Osteoblast (primary cell): ENCODE data around the gene ARMC5. TPM values are rescaled to one million over a fixed set of nuclear protein-coding genes. Genes with fewer than 3 reads are reported as not detected.
"Not testable (repeated sequence)": the region's sequence is repeated elsewhere in the genome, so short reads cannot be mapped to it uniquely, and the experiment has no call there.

ENCODE experiments used
- DNase-seq: peaks from one replicate; pipeline ENCODE4 v3.0.0; 2011; ENCODE audit warnings: low spot score, mixed read lengths; ENCODE audit not compliant: insufficient read length; ENCODE audit errors: missing footprints
- H2AFZ ChIP-seq: 2 replicates; pipeline ENCODE4 v1.6.0; 2011; ENCODE audit warnings: mild to moderate bottlenecking, low read length
- H3K27ac ChIP-seq: 2 replicates; pipeline ENCODE4 v1.5.1; 2011; ENCODE audit warnings: mild to moderate bottlenecking, low read depth, low read length, moderate library complexity
- H3K27me3 ChIP-seq: 2 replicates; pipeline ENCODE4 v1.6.0; 2012; ENCODE audit warnings: mild to moderate bottlenecking, control low read depth, inconsistent platforms, low read length, moderate library complexity; ENCODE audit not compliant: insufficient read depth
- H3K36me3 ChIP-seq: 2 replicates; pipeline ENCODE4 v1.5.1; 2011; ENCODE audit warnings: mild to moderate bottlenecking, low read length, control low read depth, moderate library complexity; ENCODE audit not compliant: insufficient read depth
- H3K4me1 ChIP-seq: 2 replicates; pipeline ENCODE4 v1.5.1; 2011; ENCODE audit warnings: mild to moderate bottlenecking, low read length, control low read depth, moderate library complexity; ENCODE audit not compliant: insufficient read depth
- H3K4me2 ChIP-seq: 2 replicates; pipeline ENCODE4 v1.6.0; 2011; ENCODE audit warnings: mild to moderate bottlenecking, low read length; ENCODE audit not compliant: insufficient read depth
- H3K4me3 ChIP-seq: fragments of 200-600 bp; sonication (generic); 3 replicates; pipeline ENCODE4 v1.5.1; 2012; ENCODE audit warnings: mild to moderate bottlenecking, low read length, inconsistent platforms; ENCODE audit not compliant: insufficient read depth
- H3K79me2 ChIP-seq: 2 replicates; pipeline ENCODE4 v1.6.0; 2012; ENCODE audit warnings: mild to moderate bottlenecking, low read length, control low read depth, inconsistent platforms; ENCODE audit not compliant: insufficient read depth
- H3K9me3 ChIP-seq: 2 replicates; pipeline ENCODE4 v1.5.1; 2011; ENCODE audit warnings: low read depth, low read length, control low read depth
- H4K20me1 ChIP-seq: 2 replicates; pipeline ENCODE4 v1.6.0; 2012; ENCODE audit warnings: mild to moderate bottlenecking, low read length, control low read depth; ENCODE audit not compliant: insufficient read depth
- CTCF ChIP-seq: IDR thresholded peaks from 2 replicates; pipeline ENCODE4 v1.5.1; 2011; ENCODE audit warnings: mild to moderate bottlenecking, low read depth, low read length, moderate library complexity; ENCODE audit errors: extremely low read depth
- total RNA-seq: library from RNA; depleted of rRNA; stranded (reverse); fragments of >200 nt; gene quantifications from 2 replicates; pipeline ENCODE4 v1.2.3, GENCODE V29; 2012

ARMC5 gene
- total RNA-seq, 1 donor = 12.7 TPM

- H4K20me1 ChIP-seq = no peaks in the 10 kb centered on the region
- no peaks in the 10 kb centered on the region for H3K79me2 ChIP-seq
- no peak overlapping the region for H2AFZ ChIP-seq
- H3K4me3 ChIP-seq = peak overlapping the region; percentile 87
- no peaks in the 10 kb centered on the region for H3K4me1 ChIP-seq
- H3K27me3 ChIP-seq = no peaks in the 10 kb centered on the region
- no peak for TF ChIP-seq CTCF
- no peaks in the 10 kb centered on the region for H3K36me3 ChIP-seq
- peak overlapping the region; percentile 95 for H3K4me2 ChIP-seq
- no peaks in the 10 kb centered on the region for H3K9me3 ChIP-seq
- no peak overlapping the region for H3K27ac ChIP-seq
- no peak for DNase-seq
These were observed 17.3 kb upstream of the ARMC5 start for GRCh38 chr16:31441956-31442355.

- not testable (repeated sequence) for H3K4me2 ChIP-seq, H2AFZ ChIP-seq, DNase-seq
These were observed 13.4 kb upstream of the ARMC5 start for GRCh38 chr16:31445931-31446330.

GRCh38 chr16:31451201-31451600 is 8.1 kb upstream of the ARMC5 start:
- Histone ChIP-seq H4K20me1 (peaks cover 9% of the 10 kb centered on the region), H2AFZ (peak overlapping the region; percentile 68), H3K4me3 (no peak overlapping the region), H3K9me3 (no peaks in the 10 kb centered on the region), H3K27me3 (no peaks in the 10 kb centered on the region), H3K79me2 (peaks cover 13% of the 10 kb centered on the region), H3K4me2 (no peak overlapping the region), H3K27ac (peak overlapping the region; percentile 48), H3K4me1 (peaks cover 40% of the 10 kb centered on the region), H3K36me3 (peaks cover 3% of the 10 kb centered on the region)
- TF ChIP-seq CTCF = no peak
- DNase-seq = no peak

More at GRCh38 chr16:31445931-31446330, 13.4 kb upstream of the ARMC5 start:
- not testable (repeated sequence) for H4K20me1 ChIP-seq, H3K4me3 ChIP-seq, H3K27ac ChIP-seq, H3K27me3 ChIP-seq, H3K4me1 ChIP-seq, H3K9me3 ChIP-seq, H3K36me3 ChIP-seq, H3K79me2 ChIP-seq

- H3K27me3 ChIP-seq = no peaks in the 10 kb centered on the region
- H3K9me3 ChIP-seq = no peaks in the 10 kb centered on the region
- peak; percentile 65 for TF ChIP-seq CTCF
- peak; percentile 94 for DNase-seq
- peak overlapping the region; percentile 82 for H3K27ac ChIP-seq
- H3K4me2 ChIP-seq = peak overlapping the region; percentile 71
- H3K36me3 ChIP-seq = peaks cover 3% of the 10 kb centered on the region
- peaks cover 19% of the 10 kb centered on the region for H3K79me2 ChIP-seq
- H4K20me1 ChIP-seq = peaks cover 13% of the 10 kb centered on the region
- peaks cover 45% of the 10 kb centered on the region for H3K4me1 ChIP-seq
- H3K4me3 ChIP-seq = no peak overlapping the region
- H2AFZ ChIP-seq = peak overlapping the region; percentile 68
These were observed 7.5 kb upstream of the ARMC5 start for GRCh38 chr16:31451681-31452351.
